GM18508 (cell line): ENCODE measurements around the gene ZNF358.

Experiments used
- ATAC-seq: cut with Tn5 transposase; IDR thresholded peaks from one replicate; pipeline ENCODE4 v1.9.1; 2021; ENCODE audit warnings: moderate number of reproducible peaks; ENCODE audit not compliant: insufficient read depth, unreplicated experiment

Gene ZNF358

GRCh38 chr19:7515645-7516151, at the start of gene ZNF358:
ZNF358 (plus strand) TSS chr19:7516103; CDS start chr19:7519243, 3,140 bp downstream.
- no peak for ATAC-seq

- no peak for ATAC-seq
These were observed 48.6 kb upstream of the ZNF358 start for GRCh38 chr19:7467009-7467989.

- no peak for ATAC-seq
These were observed 47.1 kb upstream of the ZNF358 start for GRCh38 chr19:7468840-7469239.

- ATAC-seq = no peak
These were observed 46.1 kb upstream of the ZNF358 start for GRCh38 chr19:7469669-7470285.

GRCh38 chr19:7470540-7471305, 45.2 kb upstream of the ZNF358 start:
- no peak for ATAC-seq

- no peak for ATAC-seq
These were observed 43.9 kb upstream of the ZNF358 start for GRCh38 chr19:7471696-7472615.

- ATAC-seq = no peak
These were observed 40.2 kb upstream of the ZNF358 start for GRCh38 chr19:7475665-7476064.

GRCh38 chr19:7476241-7476640, 39.7 kb upstream of the ZNF358 start:
- ATAC-seq = no peak

- ATAC-seq = no peak
These were observed 39.0 kb upstream of the ZNF358 start for GRCh38 chr19:7476777-7477494.

- ATAC-seq = no peak
These were observed 38.1 kb upstream of the ZNF358 start for GRCh38 chr19:7477758-7478157.

GRCh38 chr19:7478173-7478842, 37.6 kb upstream of the ZNF358 start:
- ATAC-seq = no peak

- no peak for ATAC-seq
These were observed 37.1 kb upstream of the ZNF358 start for GRCh38 chr19:7478843-7479227.

- no peak for ATAC-seq
These were observed 35.5 kb upstream of the ZNF358 start for GRCh38 chr19:7480222-7480969.

- no peak for ATAC-seq
These were observed 35.0 kb upstream of the ZNF358 start for GRCh38 chr19:7480970-7481255.

- no peak for ATAC-seq
These were observed 33.1 kb upstream of the ZNF358 start for GRCh38 chr19:7482584-7483439.

- ATAC-seq = no peak
These were observed 32.1 kb upstream of the ZNF358 start for GRCh38 chr19:7483720-7484201.

- ATAC-seq = no peak
These were observed 29.0 kb upstream of the ZNF358 start for GRCh38 chr19:7486923-7487322.
